Activated CD4-positive, alpha-beta T cell treated with anti-CD3 and anti-CD28 coated beads, Interleukin-2, amount 10 ng/mL, durations not matched to agents 24 days and 14 days (primary cell): ENCODE measurements around the gene EXOC2. TPM values are rescaled to one million over a fixed set of nuclear protein-coding genes. Genes with fewer than 3 reads are reported as not detected.
"Not testable (repeated sequence)": the region's sequence is repeated elsewhere in the genome, so short reads cannot be mapped to it uniquely, and the experiment has no call there.

Experiments used
- DNase-seq: peaks from one replicate; pipeline ENCODE4 v3.0.0; 2022
- H3K27ac Mint-ChIP-seq: one replicate; pipeline ENCODE4 v1.8.0; 2022; ENCODE audit warnings: mild to moderate bottlenecking, mixed read lengths
- H3K27me3 Mint-ChIP-seq: one replicate; pipeline ENCODE4 v1.8.0; 2022; ENCODE audit warnings: mixed read lengths
- H3K36me3 Mint-ChIP-seq: one replicate; pipeline ENCODE4 v1.8.0; 2022; ENCODE audit warnings: low read depth, mild to moderate bottlenecking, mixed read lengths
- H3K4me1 Mint-ChIP-seq: one replicate; pipeline ENCODE4 v1.8.0; 2021; ENCODE audit warnings: mixed read lengths
- H3K4me3 Mint-ChIP-seq: one replicate; pipeline ENCODE4 v1.8.0; 2022; ENCODE audit warnings: mild to moderate bottlenecking, moderate library complexity, mixed read lengths
- H3K9me3 Mint-ChIP-seq: one replicate; pipeline ENCODE4 v1.8.0; 2021; ENCODE audit warnings: mixed read lengths
- intact Hi-C: fragments of 100-400 bp; cut with micrococcal nuclease; formaldehyde crosslinking; loops from one replicate; pipeline ENCODE4 v1.15.1; 2023
- total RNA-seq: library from RNA; stranded (reverse); gene quantifications from 2 replicates; pipeline ENCODE4 v1.2.3, GENCODE V29; 2022

Gene EXOC2
- total RNA-seq, 1 donor from 2014 or later, result 43.6 TPM

GRCh38 chr6:589090-589489 is 103.8 kb downstream of the EXOC2 start:
- H3K9me3 Mint-ChIP-seq, result no peaks in the 10 kb centered on the region
- no peak overlapping the region for H3K4me3 Mint-ChIP-seq
- intact Hi-C loops, result no loop called here
- DNase-seq, result no peak
- H3K4me1 Mint-ChIP-seq, result peaks cover 24% of the 10 kb centered on the region
- H3K27me3 Mint-ChIP-seq, result no peaks in the 10 kb centered on the region
- no peak overlapping the region for H3K27ac Mint-ChIP-seq
- peaks cover 28% of the 10 kb centered on the region for H3K36me3 Mint-ChIP-seq

GRCh38 chr6:586553-586952 is 106.4 kb downstream of the EXOC2 start:
- H3K9me3 Mint-ChIP-seq, result no peaks in the 10 kb centered on the region
- H3K36me3 Mint-ChIP-seq, result peaks cover 27% of the 10 kb centered on the region
- H3K4me3 Mint-ChIP-seq, result no peak overlapping the region
- peaks cover 34% of the 10 kb centered on the region for H3K4me1 Mint-ChIP-seq
- no peak overlapping the region for H3K27ac Mint-ChIP-seq
- peak; percentile 54 for DNase-seq
- H3K27me3 Mint-ChIP-seq, result no peaks in the 10 kb centered on the region
- intact Hi-C loops, result no loop called here

- intact Hi-C loops, result no loop called here
- H3K27ac Mint-ChIP-seq, result no peak overlapping the region
- no peak overlapping the region for H3K4me3 Mint-ChIP-seq
- H3K36me3 Mint-ChIP-seq, result peaks cover 10% of the 10 kb centered on the region
- no peaks in the 10 kb centered on the region for H3K27me3 Mint-ChIP-seq
- H3K9me3 Mint-ChIP-seq, result no peaks in the 10 kb centered on the region
- DNase-seq, result peak; percentile 57
- peaks cover 23% of the 10 kb centered on the region for H3K4me1 Mint-ChIP-seq
Observed at GRCh38 chr6:583635-584034, 109.3 kb downstream of the EXOC2 start.

GRCh38 chr6:583116-583515 is 109.8 kb downstream of the EXOC2 start:
- Mint-ChIP-seq H3K36me3 (peaks cover 6% of the 10 kb centered on the region), H3K4me3 (no peak overlapping the region), H3K4me1 (peaks cover 26% of the 10 kb centered on the region), H3K9me3 (no peaks in the 10 kb centered on the region), H3K27me3 (no peaks in the 10 kb centered on the region), H3K27ac (no peak overlapping the region)
- intact Hi-C loops, result no loop called here
- DNase-seq, result peak; percentile 15

GRCh38 chr6:582370-582769 is 110.6 kb downstream of the EXOC2 start:
- Mint-ChIP-seq H3K27ac (peak overlapping the region; percentile 45), H3K4me1 (peaks cover 28% of the 10 kb centered on the region), H3K36me3 (peaks cover 6% of the 10 kb centered on the region), H3K4me3 (peak overlapping the region; percentile 23), H3K9me3 (no peaks in the 10 kb centered on the region), H3K27me3 (no peaks in the 10 kb centered on the region)
- intact Hi-C loops, result no loop called here
- DNase-seq, result no peak

- intact Hi-C loops, result loop anchor here (5.0 kb wide), 1 partner anchor 392 kb away; no protein-coding TSS in a partner anchor
- Mint-ChIP-seq H3K4me1 (peaks cover 26% of the 10 kb centered on the region), H3K27me3 (no peaks in the 10 kb centered on the region), H3K9me3 (peaks cover 9% of the 10 kb centered on the region), H3K4me3 (no peak overlapping the region), H3K27ac (no peak overlapping the region), H3K36me3 (peaks cover 32% of the 10 kb centered on the region)
- no peak for DNase-seq
Observed at GRCh38 chr6:579339-579738, 113.6 kb downstream of the EXOC2 start.

- Mint-ChIP-seq H3K4me1 (peaks cover 29% of the 10 kb centered on the region), H3K9me3 (peaks cover 9% of the 10 kb centered on the region), H3K36me3 (peaks cover 68% of the 10 kb centered on the region), H3K4me3 (no peak overlapping the region), H3K27me3 (no peaks in the 10 kb centered on the region), H3K27ac (no peak overlapping the region)
- intact Hi-C loops, result no loop called here
- no peak for DNase-seq
Observed at GRCh38 chr6:572596-573265, 120.2 kb downstream of the EXOC2 start.

GRCh38 chr6:571892-572291 is 121.0 kb downstream of the EXOC2 start:
- intact Hi-C loops, result no loop called here
- Mint-ChIP-seq H3K4me1 (peaks cover 26% of the 10 kb centered on the region), H3K27ac (no peak overlapping the region)

GRCh38 chr6:570825-571224 is 122.1 kb downstream of the EXOC2 start:
- Mint-ChIP-seq H3K9me3 (peaks cover 6% of the 10 kb centered on the region), H3K4me1 (peaks cover 26% of the 10 kb centered on the region), H3K36me3 (peaks cover 65% of the 10 kb centered on the region), H3K4me3 (no peak overlapping the region), H3K27ac (no peak overlapping the region), H3K27me3 (no peaks in the 10 kb centered on the region)
- intact Hi-C loops, result no loop called here
- DNase-seq, result no peak

More at GRCh38 chr6:571892-572291, 121.0 kb downstream of the EXOC2 start:
- Mint-ChIP-seq H3K9me3 (peaks cover 9% of the 10 kb centered on the region), H3K4me3 (no peak overlapping the region), H3K27me3 (no peaks in the 10 kb centered on the region), H3K36me3 (peaks cover 68% of the 10 kb centered on the region)
- DNase-seq, result no peak

GRCh38 chr6:568954-569523 is 123.9 kb downstream of the EXOC2 start:
- Mint-ChIP-seq H3K27ac (no peak overlapping the region), H3K4me3 (no peak overlapping the region), H3K27me3 (no peaks in the 10 kb centered on the region), H3K36me3 (peaks cover 55% of the 10 kb centered on the region), H3K4me1 (peaks cover 26% of the 10 kb centered on the region), H3K9me3 (no peaks in the 10 kb centered on the region)
- DNase-seq, result peak; percentile 50
- intact Hi-C loops, result no loop called here

- peak; percentile 54 for DNase-seq
- Mint-ChIP-seq H3K27me3 (no peaks in the 10 kb centered on the region), H3K4me1 (peaks cover 26% of the 10 kb centered on the region), H3K27ac (no peak overlapping the region), H3K9me3 (no peaks in the 10 kb centered on the region), H3K36me3 (peaks cover 55% of the 10 kb centered on the region), H3K4me3 (no peak overlapping the region)
- intact Hi-C loops, result no loop called here
Observed at GRCh38 chr6:568085-568484, 124.9 kb downstream of the EXOC2 start.

- Mint-ChIP-seq H3K36me3 (peaks cover 61% of the 10 kb centered on the region), H3K4me3 (no peak overlapping the region), H3K27ac (no peak overlapping the region), H3K9me3 (no peaks in the 10 kb centered on the region), H3K27me3 (no peaks in the 10 kb centered on the region), H3K4me1 (peaks cover 30% of the 10 kb centered on the region)
- intact Hi-C loops, result no loop called here
- DNase-seq, result no peak
Observed at GRCh38 chr6:563863-564262, 129.1 kb downstream of the EXOC2 start.

- H3K27ac Mint-ChIP-seq, result peak overlapping the region; percentile 78
- H3K27me3 Mint-ChIP-seq, result no peaks in the 10 kb centered on the region
- no peak for DNase-seq
- peak overlapping the region; percentile 35 for H3K4me3 Mint-ChIP-seq
- intact Hi-C loops, result no loop called here
- H3K36me3 Mint-ChIP-seq, result peaks cover 56% of the 10 kb centered on the region
- peaks cover 31% of the 10 kb centered on the region for H3K4me1 Mint-ChIP-seq
- no peaks in the 10 kb centered on the region for H3K9me3 Mint-ChIP-seq
Observed at GRCh38 chr6:562052-562676, 130.8 kb downstream of the EXOC2 start.

GRCh38 chr6:561335-561734 is 131.6 kb downstream of the EXOC2 start:
- H3K9me3 Mint-ChIP-seq, H3K4me3 Mint-ChIP-seq, intact Hi-C loops, DNase-seq, H3K27me3 Mint-ChIP-seq: not testable (repeated sequence)
- H3K27ac Mint-ChIP-seq, result peak overlapping the region; percentile 78
- H3K36me3 Mint-ChIP-seq, result peaks cover 57% of the 10 kb centered on the region
- H3K4me1 Mint-ChIP-seq, result peaks cover 35% of the 10 kb centered on the region
